GM21515 (cell line): Measurements from ENCODE around the gene RBMY1B.
"Not testable (repeated sequence)": the region's sequence is repeated elsewhere in the genome, so short reads cannot be mapped to it uniquely, and the experiment has no call there.

Experiments
- ATAC-seq: cut with Tn5 transposase; IDR thresholded peaks from one replicate; pipeline ENCODE4 v1.9.1; 2021; ENCODE audit not compliant: unreplicated experiment

The RBMY1B gene

DNA sequence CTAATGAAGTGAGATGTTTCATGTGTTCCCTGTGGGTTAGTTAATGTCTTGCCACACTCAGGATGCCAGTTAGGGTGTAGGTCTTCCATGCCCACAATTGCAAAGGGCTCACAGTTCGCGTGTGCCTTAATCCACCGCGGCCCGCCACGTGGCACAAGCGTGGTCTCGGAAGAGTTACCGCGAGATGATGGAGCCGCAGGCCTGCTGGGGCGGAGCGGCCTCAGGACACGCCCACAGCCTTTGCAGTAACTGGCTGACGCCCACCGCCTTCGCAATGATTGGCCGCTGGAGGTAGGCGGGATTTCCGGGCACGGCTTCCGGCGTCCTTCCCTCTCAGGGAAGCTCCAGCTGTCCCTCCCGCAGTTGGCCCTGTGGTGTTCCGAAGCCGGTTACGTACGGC is at the start of gene RBMY1B:
TSS of gene RBMY1B (plus strand) at position 301 of the 400 bp plus-strand sequence. CDS start 2,013 bp downstream, outside the sequence.
- not testable (repeated sequence) for ATAC-seq

DNA sequence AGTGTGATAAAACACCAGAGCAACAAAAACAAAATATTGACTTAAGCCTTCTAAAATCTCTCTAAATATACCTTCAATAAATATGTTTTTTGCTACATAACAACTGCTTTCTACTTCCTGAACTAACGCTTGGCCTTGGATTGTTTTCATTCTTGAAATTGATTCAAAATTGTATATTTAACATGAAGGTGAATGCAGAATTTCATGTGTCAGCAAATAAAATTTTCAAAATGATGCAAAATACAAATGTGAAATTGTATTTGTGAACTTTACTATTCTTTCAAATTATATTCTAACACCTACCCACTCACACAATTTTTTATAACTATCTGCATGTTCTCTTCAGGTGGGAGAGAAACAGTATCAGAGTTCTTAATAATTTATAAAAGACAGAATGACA is 48.2 kb upstream of the RBMY1B start:
- not testable (repeated sequence) for ATAC-seq

DNA sequence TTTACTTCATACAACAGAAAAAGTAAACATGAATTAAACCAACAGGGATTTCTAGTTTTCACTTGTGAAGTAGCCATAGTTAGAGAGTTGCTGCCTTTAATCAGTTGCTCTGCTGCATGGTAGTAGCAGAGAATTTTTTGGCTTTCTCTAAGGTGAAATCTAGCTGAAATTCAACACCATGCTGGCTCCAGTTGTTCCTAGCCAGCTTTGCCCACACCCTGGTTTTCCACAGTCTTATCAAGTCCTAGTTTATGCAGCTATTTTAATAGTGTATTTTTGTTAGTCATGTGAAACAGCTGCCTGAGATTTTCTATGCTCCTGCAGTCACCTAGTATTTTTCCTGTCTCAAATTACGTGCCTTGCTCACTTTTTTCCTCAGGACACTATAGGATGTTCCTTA is 28.2 kb upstream of the RBMY1B start:
- ATAC-seq, result no peak

DNA sequence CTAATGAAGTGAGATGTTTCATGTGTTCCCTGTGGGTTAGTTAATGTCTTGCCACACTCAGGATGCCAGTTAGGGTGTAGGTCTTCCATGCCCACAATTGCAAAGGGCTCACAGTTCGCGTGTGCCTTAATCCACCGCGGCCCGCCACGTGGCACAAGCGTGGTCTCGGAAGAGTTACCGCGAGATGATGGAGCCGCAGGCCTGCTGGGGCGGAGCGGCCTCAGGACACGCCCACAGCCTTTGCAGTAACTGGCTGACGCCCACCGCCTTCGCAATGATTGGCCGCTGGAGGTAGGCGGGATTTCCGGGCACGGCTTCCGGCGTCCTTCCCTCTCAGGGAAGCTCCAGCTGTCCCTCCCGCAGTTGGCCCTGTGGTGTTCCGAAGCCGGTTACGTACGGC is 23.4 kb downstream of the RBMY1B start, which contains the start of gene RBMY1A1:
TSS of gene RBMY1A1 (plus strand) at position 301 of the 400 bp plus-strand sequence. CDS start 2,013 bp downstream, outside the sequence.
- ATAC-seq, result not testable (repeated sequence)

DNA sequence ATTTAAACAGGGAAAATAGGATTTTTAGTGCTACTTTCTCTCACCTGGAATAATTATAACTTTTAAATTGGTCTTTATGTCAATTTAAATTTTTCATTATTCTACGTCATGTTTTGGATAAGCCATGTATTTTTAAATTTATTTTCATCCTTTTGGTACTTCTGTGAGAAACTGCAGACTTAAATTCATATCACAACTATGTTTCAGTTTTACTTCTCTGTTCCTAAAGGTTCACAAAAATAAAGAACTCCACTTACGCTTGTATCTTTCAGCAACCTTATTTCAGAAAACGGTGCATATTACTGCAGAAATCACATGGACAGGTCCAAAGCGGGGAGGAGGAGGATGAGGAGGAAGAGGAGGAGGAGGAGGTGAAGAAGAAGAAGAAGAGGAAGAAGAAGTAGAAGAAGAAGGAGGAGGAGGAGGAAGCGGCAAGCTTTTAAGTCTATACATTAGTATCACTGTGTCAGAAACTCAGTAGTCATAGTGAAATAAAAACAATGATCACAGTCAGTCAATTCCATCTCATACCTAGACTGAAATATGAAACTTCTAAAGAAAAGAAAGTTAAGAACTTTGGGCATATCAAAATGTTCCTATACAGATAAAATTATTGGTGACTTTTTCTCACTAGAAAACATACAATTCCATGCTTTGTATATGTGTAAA is 48.3 kb downstream of the RBMY1B start:
- ATAC-seq, result peak; percentile 87
